GM23338 (cell line): ENCODE results near the gene ISY1. TPM values are rescaled to one million over a fixed set of nuclear protein-coding genes. Genes with fewer than 3 reads are reported as not detected.

ENCODE experiments used
- ATAC-seq: fragments of 200-7000 bp; cut with Tn5 transposase; 3 replicates; pipeline ENCODE4 v1.9.1; 2020
- DNase-seq: peaks from one replicate; pipeline ENCODE4 v3.0.0-alpha.2; 2015; ENCODE audit warnings: low spot score
- H2AFZ ChIP-seq: fragments of 200-600 bp; sonication (generic); 2 replicates; pipeline ENCODE4 v1.8.0; 2016; ENCODE audit warnings: antibody characterized with exemption, mild to moderate bottlenecking, moderate library complexity
- H3F3A ChIP-seq: fragments of 200-600 bp; sonication (generic); replicated peaks from 2 replicates; pipeline ENCODE4 v1.8.0; 2017; ENCODE audit warnings: antibody characterized with exemption, mixed run types, low read depth
- H3K27ac ChIP-seq: fragments of 200-600 bp; sonication (generic); 2 replicates; pipeline ENCODE4 v1.6.1; 2016; ENCODE audit warnings: low read depth
- H3K27me3 ChIP-seq: fragments of 200-600 bp; sonication (generic); 2 replicates; pipeline ENCODE4 v1.8.0; 2016; ENCODE audit warnings: mild to moderate bottlenecking, mixed run types, moderate library complexity; ENCODE audit not compliant: insufficient read depth
- H3K36me3 ChIP-seq: fragments of 200-600 bp; sonication (generic); 2 replicates; pipeline ENCODE4 v1.8.0; 2016; ENCODE audit warnings: mild to moderate bottlenecking; ENCODE audit not compliant: insufficient read depth
- H3K4me1 ChIP-seq: fragments of 200-600 bp; sonication (generic); 2 replicates; pipeline ENCODE4 v1.8.0; 2016; ENCODE audit warnings: mild to moderate bottlenecking, moderate library complexity; ENCODE audit not compliant: insufficient read depth
- H3K4me2 ChIP-seq: fragments of 200-600 bp; sonication (generic); 2 replicates; pipeline ENCODE4 v1.7.1; 2017; ENCODE audit warnings: mixed run types
- H3K4me3 ChIP-seq: fragments of 200-600 bp; sonication (generic); 2 replicates; pipeline ENCODE4 v1.6.1; 2016; ENCODE audit warnings: mixed run types
- H3K79me2 ChIP-seq: fragments of 200-600 bp; sonication (generic); replicated peaks from 2 replicates; pipeline ENCODE4 v1.8.0; 2017; ENCODE audit warnings: mild to moderate bottlenecking; ENCODE audit not compliant: insufficient read depth
- H3K9me2 ChIP-seq: fragments of 200-600 bp; sonication (generic); 2 replicates; pipeline ENCODE4 v1.8.0; 2017; ENCODE audit not compliant: insufficient read depth
- H4K20me1 ChIP-seq: fragments of 200-600 bp; sonication (generic); replicated peaks from 2 replicates; pipeline ENCODE4 v1.8.0; 2017; ENCODE audit warnings: mild to moderate bottlenecking; ENCODE audit not compliant: insufficient read depth
- H3K27ac Mint-ChIP-seq: 2 replicates; pipeline ENCODE4 v1.8.0; 2020; ENCODE audit warnings: inconsistent platforms, mild to moderate bottlenecking, moderate library complexity, mixed read lengths
- H3K27me3 Mint-ChIP-seq: 3 replicates; pipeline ENCODE4 v1.8.0; 2022; ENCODE audit warnings: low read depth, mild to moderate bottlenecking, moderate library complexity, mixed read lengths, inconsistent platforms; ENCODE audit not compliant: insufficient read depth, poor library complexity
- H3K36me3 Mint-ChIP-seq: 3 replicates; pipeline ENCODE4 v1.8.0; 2021; ENCODE audit warnings: low read depth, mild to moderate bottlenecking, inconsistent platforms, moderate library complexity, mixed read lengths
- H3K4me1 Mint-ChIP-seq: 3 replicates; pipeline ENCODE4 v1.8.0; 2020; ENCODE audit warnings: mild to moderate bottlenecking, inconsistent platforms, mixed read lengths
- H3K4me3 Mint-ChIP-seq: 3 replicates; pipeline ENCODE4 v1.8.0; 2021; ENCODE audit warnings: moderate library complexity, mild to moderate bottlenecking, inconsistent platforms, mixed read lengths
- H3K9me3 Mint-ChIP-seq: 3 replicates; pipeline ENCODE4 v1.8.0; 2020; ENCODE audit warnings: moderate library complexity, mild to moderate bottlenecking, inconsistent platforms, mixed read lengths
- CREB1 ChIP-seq: fragments of 250-450 bp; sonication (Bioruptor Pico); IDR thresholded peaks from 2 replicates; pipeline ENCODE4 v1.5.0; 2020; ENCODE audit warnings: low read depth, mild to moderate bottlenecking, moderate library complexity
- EZH2 ChIP-seq: fragments of 200-600 bp; sonication (generic); IDR thresholded peaks from one replicate; pipeline ENCODE4 v1.8.0; 2017; ENCODE audit warnings: antibody characterized with exemption, mild to moderate bottlenecking, low read depth; ENCODE audit not compliant: unreplicated experiment
- EZH2phosphoT487 ChIP-seq: fragments of 200-600 bp; sonication (generic); IDR thresholded peaks from one replicate; pipeline ENCODE4 v1.8.1; 2018; ENCODE audit warnings: antibody characterized with exemption; ENCODE audit not compliant: unreplicated experiment
- JUNB ChIP-seq: IDR thresholded peaks from one replicate; pipeline ENCODE4 v1.6.1; 2016; ENCODE audit warnings: antibody characterized with exemption; ENCODE audit not compliant: unreplicated experiment
- NANOG ChIP-seq: IDR thresholded peaks from 2 replicates; pipeline ENCODE4 v1.6.1; 2016; ENCODE audit warnings: antibody characterized with exemption, borderline replicate concordance
- POLR2AphosphoS5 ChIP-seq: IDR thresholded peaks from 2 replicates; pipeline ENCODE4 v1.6.1; 2016; ENCODE audit warnings: antibody characterized with exemption, low read depth
- STAT1 ChIP-seq: IDR thresholded peaks from one replicate; pipeline ENCODE4 v1.6.1; 2016; ENCODE audit warnings: antibody characterized with exemption; ENCODE audit not compliant: unreplicated experiment
- ZNF114 ChIP-seq: fragments of 250-450 bp; sonication (Bioruptor Pico); IDR thresholded peaks from 2 replicates; pipeline ENCODE4 v1.5.0; 2020; ENCODE audit warnings: mild to moderate bottlenecking, moderate library complexity
- ZNF331 ChIP-seq: fragments of 250-450 bp; sonication (Bioruptor Pico); IDR thresholded peaks from 2 replicates; pipeline ENCODE4 v1.5.0; 2020; ENCODE audit warnings: low read depth, mild to moderate bottlenecking, moderate library complexity
- polyA plus RNA-seq: library from polyadenylated mRNA; unstranded; fragments of >200 nt; fragmentation: Nextera tagmentation; extraction: Ambion mirVana; gene quantifications from 2 replicates; pipeline ENCODE4 v1.2.1, GENCODE V29; 2016
- total RNA-seq: library from RNA; depleted of rRNA; stranded (reverse); fragments of >200 nt; shearing (Covaris generic); gene quantifications from 2 replicates; pipeline ENCODE4 v1.2.3, GENCODE V29; 2014
- TF ChIP-seq, protein P1 (sequence below), 2 experiments: fragments of 200-600 bp in 1 of 2; sonication (generic) in 1 of 2; conservative IDR thresholded peaks; 2 replicates each; pipeline versions ENCODE4 v1.5.1 to v1.6.1; 2016 to 2017; ENCODE audit warnings: antibody characterized with exemption in 2 of 2, low read depth in 2 of 2, mild to moderate bottlenecking in 2 of 2, moderate library complexity in 1 of 2
- TF ChIP-seq, protein P2 (sequence below): IDR thresholded peaks from one replicate; pipeline ENCODE4 v1.6.1; 2018; ENCODE audit warnings: antibody characterized with exemption; ENCODE audit not compliant: unreplicated experiment
- TF ChIP-seq, protein P3 (sequence below): IDR thresholded peaks from 2 replicates; pipeline ENCODE4 v1.6.1; 2016; ENCODE audit warnings: antibody characterized with exemption
- TF ChIP-seq, protein P4 (sequence below): fragments of 250-450 bp; sonication (Bioruptor Pico); IDR thresholded peaks from 2 replicates; pipeline ENCODE4 v1.5.0; 2020; ENCODE audit warnings: mild to moderate bottlenecking, moderate library complexity

Gene ISY1
- total and polyA plus RNA-seq, 2 experiments from 2014 or later, result 11.3 to 23.6 TPM

DNA sequence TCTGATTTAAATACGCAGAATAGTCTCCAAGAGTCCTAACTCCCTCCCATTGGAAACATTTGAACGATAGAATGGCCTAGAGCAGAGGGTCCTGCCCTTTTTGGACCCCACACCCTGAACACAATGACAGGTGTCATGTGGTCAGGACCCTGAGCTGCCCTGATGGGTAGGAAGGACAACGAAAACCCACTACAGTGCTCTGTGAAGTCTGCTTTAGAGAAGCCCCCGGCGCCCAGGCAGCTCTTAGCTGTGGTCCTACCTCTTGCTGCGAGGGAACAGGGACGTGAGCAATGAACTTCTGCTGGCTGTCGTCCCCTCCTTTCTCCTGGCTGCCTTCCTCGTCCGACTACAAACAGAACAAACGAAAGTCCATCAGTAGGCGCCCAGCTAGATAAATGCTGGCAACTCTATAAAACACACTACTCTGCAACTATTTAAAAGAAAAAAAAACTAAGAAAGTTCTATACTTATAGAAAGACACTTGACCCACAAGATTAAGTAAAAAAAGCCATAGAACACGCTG, 30.5 kb downstream of the ISY1 start:
- Histone ChIP-seq H3K4me3 (no peak overlapping the region), H3K4me2 (no peak overlapping the region), H4K20me1 (no peaks in the 10 kb centered on the region), H3K27me3 (no peaks in the 10 kb centered on the region), H2AFZ (no peak overlapping the region), H3K36me3 (0 out of 2 replicates have a peak, but pooled peaks cover 9% of the 10 kb centered on the region), H3F3A (no peaks in the 10 kb centered on the region), H3K79me2 (no peaks in the 10 kb centered on the region), H3K27ac (no peak overlapping the region), H3K9me2 (no peaks in the 10 kb centered on the region), H3K4me1 (no peaks in the 10 kb centered on the region)
- peaks cover 7% of the 10 kb centered on the region for H3K4me1 Mint-ChIP-seq
- no peak overlapping the region for H3K4me3 Mint-ChIP-seq
- H3K27ac Mint-ChIP-seq, result no peak overlapping the region
- ATAC-seq (no peak), DNase-seq (no peak)
- peaks cover 37% of the 10 kb centered on the region for H3K36me3 Mint-ChIP-seq
- H3K27me3 Mint-ChIP-seq, result peaks cover 10% of the 10 kb centered on the region
- no peaks in the 10 kb centered on the region for H3K9me3 Mint-ChIP-seq
- TF ChIP-seq, protein P1, sequence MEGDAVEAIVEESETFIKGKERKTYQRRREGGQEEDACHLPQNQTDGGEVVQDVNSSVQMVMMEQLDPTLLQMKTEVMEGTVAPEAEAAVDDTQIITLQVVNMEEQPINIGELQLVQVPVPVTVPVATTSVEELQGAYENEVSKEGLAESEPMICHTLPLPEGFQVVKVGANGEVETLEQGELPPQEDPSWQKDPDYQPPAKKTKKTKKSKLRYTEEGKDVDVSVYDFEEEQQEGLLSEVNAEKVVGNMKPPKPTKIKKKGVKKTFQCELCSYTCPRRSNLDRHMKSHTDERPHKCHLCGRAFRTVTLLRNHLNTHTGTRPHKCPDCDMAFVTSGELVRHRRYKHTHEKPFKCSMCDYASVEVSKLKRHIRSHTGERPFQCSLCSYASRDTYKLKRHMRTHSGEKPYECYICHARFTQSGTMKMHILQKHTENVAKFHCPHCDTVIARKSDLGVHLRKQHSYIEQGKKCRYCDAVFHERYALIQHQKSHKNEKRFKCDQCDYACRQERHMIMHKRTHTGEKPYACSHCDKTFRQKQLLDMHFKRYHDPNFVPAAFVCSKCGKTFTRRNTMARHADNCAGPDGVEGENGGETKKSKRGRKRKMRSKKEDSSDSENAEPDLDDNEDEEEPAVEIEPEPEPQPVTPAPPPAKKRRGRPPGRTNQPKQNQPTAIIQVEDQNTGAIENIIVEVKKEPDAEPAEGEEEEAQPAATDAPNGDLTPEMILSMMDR (conservative IDR thresholded peaks at IDR 0.05; ENCODE audit: low read depth in 2 of 2), result no peak
- TF ChIP-seq EZH2 (no peak), POLR2AphosphoS5 (no peak), EZH2phosphoT487 (no peak), ZNF331 (no peak), STAT1 (no peak), CREB1 (CRISPR knock-in tag) (no peak), JUNB (no peak), ZNF114 (no peak), NANOG (no peak)
- TF ChIP-seq, protein P2, sequence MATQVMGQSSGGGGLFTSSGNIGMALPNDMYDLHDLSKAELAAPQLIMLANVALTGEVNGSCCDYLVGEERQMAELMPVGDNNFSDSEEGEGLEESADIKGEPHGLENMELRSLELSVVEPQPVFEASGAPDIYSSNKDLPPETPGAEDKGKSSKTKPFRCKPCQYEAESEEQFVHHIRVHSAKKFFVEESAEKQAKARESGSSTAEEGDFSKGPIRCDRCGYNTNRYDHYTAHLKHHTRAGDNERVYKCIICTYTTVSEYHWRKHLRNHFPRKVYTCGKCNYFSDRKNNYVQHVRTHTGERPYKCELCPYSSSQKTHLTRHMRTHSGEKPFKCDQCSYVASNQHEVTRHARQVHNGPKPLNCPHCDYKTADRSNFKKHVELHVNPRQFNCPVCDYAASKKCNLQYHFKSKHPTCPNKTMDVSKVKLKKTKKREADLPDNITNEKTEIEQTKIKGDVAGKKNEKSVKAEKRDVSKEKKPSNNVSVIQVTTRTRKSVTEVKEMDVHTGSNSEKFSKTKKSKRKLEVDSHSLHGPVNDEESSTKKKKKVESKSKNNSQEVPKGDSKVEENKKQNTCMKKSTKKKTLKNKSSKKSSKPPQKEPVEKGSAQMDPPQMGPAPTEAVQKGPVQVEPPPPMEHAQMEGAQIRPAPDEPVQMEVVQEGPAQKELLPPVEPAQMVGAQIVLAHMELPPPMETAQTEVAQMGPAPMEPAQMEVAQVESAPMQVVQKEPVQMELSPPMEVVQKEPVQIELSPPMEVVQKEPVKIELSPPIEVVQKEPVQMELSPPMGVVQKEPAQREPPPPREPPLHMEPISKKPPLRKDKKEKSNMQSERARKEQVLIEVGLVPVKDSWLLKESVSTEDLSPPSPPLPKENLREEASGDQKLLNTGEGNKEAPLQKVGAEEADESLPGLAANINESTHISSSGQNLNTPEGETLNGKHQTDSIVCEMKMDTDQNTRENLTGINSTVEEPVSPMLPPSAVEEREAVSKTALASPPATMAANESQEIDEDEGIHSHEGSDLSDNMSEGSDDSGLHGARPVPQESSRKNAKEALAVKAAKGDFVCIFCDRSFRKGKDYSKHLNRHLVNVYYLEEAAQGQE, result no peak
- TF ChIP-seq, protein P3, sequence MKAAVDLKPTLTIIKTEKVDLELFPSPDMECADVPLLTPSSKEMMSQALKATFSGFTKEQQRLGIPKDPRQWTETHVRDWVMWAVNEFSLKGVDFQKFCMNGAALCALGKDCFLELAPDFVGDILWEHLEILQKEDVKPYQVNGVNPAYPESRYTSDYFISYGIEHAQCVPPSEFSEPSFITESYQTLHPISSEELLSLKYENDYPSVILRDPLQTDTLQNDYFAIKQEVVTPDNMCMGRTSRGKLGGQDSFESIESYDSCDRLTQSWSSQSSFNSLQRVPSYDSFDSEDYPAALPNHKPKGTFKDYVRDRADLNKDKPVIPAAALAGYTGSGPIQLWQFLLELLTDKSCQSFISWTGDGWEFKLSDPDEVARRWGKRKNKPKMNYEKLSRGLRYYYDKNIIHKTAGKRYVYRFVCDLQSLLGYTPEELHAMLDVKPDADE, result no peak
- TF ChIP-seq, protein P4, sequence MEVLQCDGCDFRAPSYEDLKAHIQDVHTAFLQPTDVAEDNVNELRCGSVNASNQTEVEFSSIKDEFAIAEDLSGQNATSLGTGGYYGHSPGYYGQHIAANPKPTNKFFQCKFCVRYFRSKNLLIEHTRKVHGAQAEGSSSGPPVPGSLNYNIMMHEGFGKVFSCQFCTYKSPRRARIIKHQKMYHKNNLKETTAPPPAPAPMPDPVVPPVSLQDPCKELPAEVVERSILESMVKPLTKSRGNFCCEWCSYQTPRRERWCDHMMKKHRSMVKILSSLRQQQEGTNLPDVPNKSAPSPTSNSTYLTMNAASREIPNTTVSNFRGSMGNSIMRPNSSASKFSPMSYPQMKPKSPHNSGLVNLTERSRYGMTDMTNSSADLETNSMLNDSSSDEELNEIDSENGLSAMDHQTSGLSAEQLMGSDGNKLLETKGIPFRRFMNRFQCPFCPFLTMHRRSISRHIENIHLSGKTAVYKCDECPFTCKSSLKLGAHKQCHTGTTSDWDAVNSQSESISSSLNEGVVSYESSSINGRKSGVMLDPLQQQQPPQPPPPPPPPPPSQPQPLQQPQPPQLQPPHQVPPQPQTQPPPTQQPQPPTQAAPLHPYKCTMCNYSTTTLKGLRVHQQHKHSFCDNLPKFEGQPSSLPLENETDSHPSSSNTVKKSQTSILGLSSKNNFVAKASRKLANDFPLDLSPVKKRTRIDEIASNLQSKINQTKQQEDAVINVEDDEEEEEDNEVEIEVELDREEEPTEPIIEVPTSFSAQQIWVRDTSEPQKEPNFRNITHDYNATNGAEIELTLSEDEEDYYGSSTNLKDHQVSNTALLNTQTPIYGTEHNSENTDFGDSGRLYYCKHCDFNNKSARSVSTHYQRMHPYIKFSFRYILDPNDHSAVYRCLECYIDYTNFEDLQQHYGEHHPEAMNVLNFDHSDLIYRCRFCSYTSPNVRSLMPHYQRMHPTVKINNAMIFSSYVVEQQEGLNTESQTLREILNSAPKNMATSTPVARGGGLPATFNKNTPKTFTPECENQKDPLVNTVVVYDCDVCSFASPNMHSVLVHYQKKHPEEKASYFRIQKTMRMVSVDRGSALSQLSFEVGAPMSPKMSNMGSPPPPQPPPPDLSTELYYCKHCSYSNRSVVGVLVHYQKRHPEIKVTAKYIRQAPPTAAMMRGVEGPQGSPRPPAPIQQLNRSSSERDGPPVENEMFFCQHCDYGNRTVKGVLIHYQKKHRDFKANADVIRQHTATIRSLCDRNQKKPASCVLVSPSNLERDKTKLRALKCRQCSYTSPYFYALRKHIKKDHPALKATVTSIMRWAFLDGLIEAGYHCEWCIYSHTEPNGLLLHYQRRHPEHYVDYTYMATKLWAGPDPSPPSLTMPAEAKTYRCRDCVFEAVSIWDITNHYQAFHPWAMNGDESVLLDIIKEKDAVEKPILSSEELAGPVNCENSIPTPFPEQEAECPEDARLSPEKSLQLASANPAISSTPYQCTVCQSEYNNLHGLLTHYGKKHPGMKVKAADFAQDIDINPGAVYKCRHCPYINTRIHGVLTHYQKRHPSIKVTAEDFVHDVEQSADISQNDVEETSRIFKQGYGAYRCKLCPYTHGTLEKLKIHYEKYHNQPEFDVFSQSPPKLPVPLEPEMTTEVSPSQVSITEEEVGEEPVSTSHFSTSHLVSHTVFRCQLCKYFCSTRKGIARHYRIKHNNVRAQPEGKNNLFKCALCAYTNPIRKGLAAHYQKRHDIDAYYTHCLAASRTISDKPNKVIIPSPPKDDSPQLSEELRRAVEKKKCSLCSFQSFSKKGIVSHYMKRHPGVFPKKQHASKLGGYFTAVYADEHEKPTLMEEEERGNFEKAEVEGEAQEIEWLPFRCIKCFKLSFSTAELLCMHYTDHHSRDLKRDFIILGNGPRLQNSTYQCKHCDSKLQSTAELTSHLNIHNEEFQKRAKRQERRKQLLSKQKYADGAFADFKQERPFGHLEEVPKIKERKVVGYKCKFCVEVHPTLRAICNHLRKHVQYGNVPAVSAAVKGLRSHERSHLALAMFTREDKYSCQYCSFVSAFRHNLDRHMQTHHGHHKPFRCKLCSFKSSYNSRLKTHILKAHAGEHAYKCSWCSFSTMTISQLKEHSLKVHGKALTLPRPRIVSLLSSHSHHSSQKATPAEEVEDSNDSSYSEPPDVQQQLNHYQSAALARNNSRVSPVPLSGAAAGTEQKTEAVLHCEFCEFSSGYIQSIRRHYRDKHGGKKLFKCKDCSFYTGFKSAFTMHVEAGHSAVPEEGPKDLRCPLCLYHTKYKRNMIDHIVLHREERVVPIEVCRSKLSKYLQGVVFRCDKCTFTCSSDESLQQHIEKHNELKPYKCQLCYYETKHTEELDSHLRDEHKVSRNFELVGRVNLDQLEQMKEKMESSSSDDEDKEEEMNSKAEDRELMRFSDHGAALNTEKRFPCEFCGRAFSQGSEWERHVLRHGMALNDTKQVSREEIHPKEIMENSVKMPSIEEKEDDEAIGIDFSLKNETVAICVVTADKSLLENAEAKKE (CRISPR knock-in tag), result no peak
